ENCODE measurements around the gene PNCK. TPM values are rescaled to one million over a fixed set of nuclear protein-coding genes. Genes with fewer than 3 reads are reported as not detected.

PNCK gene
- total RNA-seq, 4 donors from 2014 or later, result 0.83 TPM; not detected in 3

- intact Hi-C loops (cut with DNase I), result no loop called here
- Histone ChIP-seq H3K27me3 (no peaks in the 10 kb centered on the region), H3K9me3 (no peaks in the 10 kb centered on the region), H3K27ac (no peak overlapping the region), H3K4me3 (replicated peaks in 1 of 3) (no peak overlapping the region), H3K36me3 (no peaks in the 10 kb centered on the region), H3K4me1 (no peaks in the 10 kb centered on the region)
- TF ChIP-seq CTCF (IDR thresholded peaks at IDR 0.05) (no peak), POLR2A (IDR thresholded peaks at IDR 0.05) (no peak)
- DNase-seq, result no peak
- 46 to 52% methylated on average over 15 to 23 of the region's 27 CpGs for WGBS, 2 donors
Observed at GRCh38 chrX:153674219-153674851, 722 bp upstream of the PNCK start.

GRCh38 chrX:153672531-153673427 is 834 bp downstream of the PNCK start:
- no peaks in the 10 kb centered on the region for H3K9me3 ChIP-seq
- DNase-seq, result no peak
- no peaks in the 10 kb centered on the region for H3K27me3 ChIP-seq
- no peak for TF ChIP-seq POLR2A (IDR thresholded peaks at IDR 0.05)
- TF ChIP-seq CTCF (IDR thresholded peaks at IDR 0.05), result no peak
- H3K4me3 ChIP-seq (replicated peaks in 1 of 3), result no peak overlapping the region
- H3K4me1 ChIP-seq, result no peaks in the 10 kb centered on the region
- intact Hi-C loops (cut with DNase I), result no loop called here
- H3K27ac ChIP-seq, result no peak overlapping the region
- 41 to 62% methylated on average over 16 to 21 of the region's 53 CpGs for WGBS, 2 donors
- H3K36me3 ChIP-seq, result no peaks in the 10 kb centered on the region

GRCh38 chrX:153671589-153672530 is 1.8 kb downstream of the PNCK start:
- WGBS, 2 donors, result 70 to 78% methylated on average over 2 to 9 of the region's 27 CpGs
- TF ChIP-seq POLR2A (IDR thresholded peaks at IDR 0.05) (no peak), CTCF (IDR thresholded peaks at IDR 0.05) (no peak)
- Histone ChIP-seq H3K4me3 (replicated peaks in 1 of 3) (no peak overlapping the region), H3K27ac (no peak overlapping the region), H3K27me3 (no peaks in the 10 kb centered on the region), H3K4me1 (no peaks in the 10 kb centered on the region), H3K36me3 (no peaks in the 10 kb centered on the region), H3K9me3 (no peaks in the 10 kb centered on the region)
- intact Hi-C loops (cut with DNase I), result no loop called here
- no peak for DNase-seq

GRCh38 chrX:153670748-153671588 is 2.6 kb downstream of the PNCK start:
- Histone ChIP-seq H3K27ac (no peak overlapping the region), H3K4me1 (no peaks in the 10 kb centered on the region), H3K36me3 (no peaks in the 10 kb centered on the region), H3K27me3 (no peaks in the 10 kb centered on the region), H3K4me3 (replicated peaks in 1 of 3) (no peak overlapping the region), H3K9me3 (no peaks in the 10 kb centered on the region)
- 90% methylated on average over 2 of the region's 23 CpGs; no CpG with 5 or more reads in 1 of the 2 donors for WGBS, 2 donors
- no peak for DNase-seq
- intact Hi-C loops (cut with DNase I), result no loop called here
- TF ChIP-seq CTCF (IDR thresholded peaks at IDR 0.05) (no peak), POLR2A (IDR thresholded peaks at IDR 0.05) (no peak)
